Measurements from ENCODE around the gene USP15.

The USP15 gene

DNA sequence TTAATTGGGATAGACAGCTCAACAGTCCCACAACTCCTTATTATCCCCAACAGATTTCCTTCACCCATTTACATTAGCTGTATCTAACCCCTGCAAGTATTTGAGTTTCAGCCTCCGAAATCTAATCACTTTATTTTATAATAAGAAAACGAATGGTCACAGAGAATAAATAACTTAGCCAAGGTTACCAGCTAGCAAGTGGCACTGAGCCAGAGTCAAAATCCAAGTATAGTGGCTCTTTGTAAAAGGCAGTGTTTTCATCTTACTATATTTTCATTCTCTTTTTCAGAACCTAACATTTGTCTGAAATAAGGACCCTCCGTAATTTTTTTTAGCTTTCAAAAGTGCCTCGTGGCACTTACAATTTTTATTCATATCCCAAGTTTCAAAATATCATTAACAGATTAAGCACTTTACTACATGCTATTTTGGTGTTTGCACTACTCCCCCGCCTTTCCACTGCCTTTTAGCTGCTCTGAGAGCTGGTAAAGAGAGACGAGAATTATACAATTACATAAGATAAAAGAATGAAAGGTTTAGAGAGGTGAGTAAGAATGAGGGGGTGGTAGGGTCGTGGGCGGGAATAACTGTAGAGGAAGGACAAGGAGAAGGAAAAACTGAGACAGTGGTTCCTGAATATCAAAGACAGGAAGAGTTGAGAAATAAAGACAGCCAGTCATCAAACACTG, 3.7 kb upstream of the USP15 start:
- no peaks in the 10 kb centered on the region for H3K27me3 ChIP-seq (ENCODE audit: control insufficient read depth in 5 of 5, insufficient read depth in 4 of 5, low read length in 5 of 5)
- H3K9me3 ChIP-seq (ENCODE audit: control insufficient read depth in 5 of 5, low read length in 5 of 5) = no peaks in the 10 kb centered on the region
- no peak overlapping the region for H3K27ac ChIP-seq (ENCODE audit: low read depth, low read length)
- no peak overlapping the region for H3K4me3 ChIP-seq (ENCODE audit: low read depth in 1 of 5, low read length in 5 of 5)
- H3K4me1 ChIP-seq (ENCODE audit: control insufficient read depth in 5 of 5, insufficient read depth in 5 of 5, low read length in 5 of 5) = peaks cover 0 to 28% (median 17%) of the 10 kb centered on the region in 5 donors
- H3K36me3 ChIP-seq (ENCODE audit: control insufficient read depth in 5 of 5, insufficient read depth in 5 of 5, low read length in 5 of 5) = no peaks in the 10 kb centered on the region
- no peak overlapping the region for H3K9ac ChIP-seq (ENCODE audit: low read length in 5 of 5)

DNA sequence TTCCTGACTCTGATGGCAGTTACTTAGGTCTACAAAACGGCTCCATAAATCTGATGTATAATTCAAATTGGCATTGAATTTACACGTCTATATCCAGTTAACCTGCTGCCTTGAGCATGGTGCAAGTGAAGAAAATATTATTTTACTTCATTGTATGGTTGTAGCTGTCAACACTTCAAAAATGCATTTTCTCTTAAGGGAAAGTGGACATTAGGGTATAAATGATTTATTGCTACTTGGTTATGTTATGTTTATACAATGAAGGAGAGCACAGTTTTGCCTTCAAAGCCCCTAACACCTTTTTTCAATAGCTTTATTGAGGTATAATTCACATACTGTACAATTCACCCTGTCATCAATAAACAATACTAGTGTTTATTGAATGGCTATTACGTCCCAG, 2.0 kb upstream of the USP15 start:
- H3K27ac ChIP-seq (ENCODE audit: low read depth, low read length) = no peak overlapping the region
- peaks cover 0 to 42% (median 30%) of the 10 kb centered on the region in 5 donors for H3K4me1 ChIP-seq (ENCODE audit: control insufficient read depth in 5 of 5, insufficient read depth in 5 of 5, low read length in 5 of 5)
- H3K4me3 ChIP-seq (ENCODE audit: low read depth in 1 of 5, low read length in 5 of 5) = no peak overlapping the region

DNA sequence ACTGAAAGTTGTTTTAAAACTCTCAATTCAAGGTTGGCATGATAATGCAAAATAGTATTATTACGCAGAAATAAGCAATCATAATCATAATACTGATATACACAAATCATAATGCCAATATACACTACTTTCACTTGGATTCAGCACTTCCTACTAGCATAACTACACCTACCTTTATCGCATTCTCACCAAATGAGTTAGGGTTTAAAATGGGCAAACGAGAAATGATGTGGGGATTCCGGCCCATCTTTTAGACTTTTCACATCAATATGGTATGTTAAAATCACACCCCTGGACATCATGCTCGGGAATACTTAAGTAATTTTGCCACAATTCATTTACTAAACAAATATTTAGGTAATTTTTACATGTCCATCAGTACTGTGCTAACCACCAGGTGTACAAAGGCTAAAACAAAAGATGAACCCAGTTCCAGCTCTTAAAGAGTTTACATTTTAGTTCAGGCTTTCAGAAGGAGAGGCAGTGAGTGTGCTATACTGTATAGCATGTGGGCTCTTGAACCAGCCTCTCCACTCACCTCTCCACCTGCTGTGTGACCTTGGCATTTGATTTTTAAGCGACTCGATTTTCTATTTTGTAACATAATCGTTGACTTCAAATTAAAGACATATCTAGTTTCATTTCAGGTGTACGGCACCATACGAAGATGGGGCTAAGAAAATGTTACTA, 1.1 kb upstream of the USP15 start:
- Histone ChIP-seq H3K4me1 (ENCODE audit: control insufficient read depth in 5 of 5, insufficient read depth in 5 of 5, low read length in 5 of 5) (peaks cover 0 to 46% (median 32%) of the 10 kb centered on the region in 5 donors), H3K36me3 (ENCODE audit: control insufficient read depth in 5 of 5, insufficient read depth in 5 of 5, low read length in 5 of 5) (no peaks in the 10 kb centered on the region)

More for the DNA sequence above, 2.0 kb upstream of the USP15 start:
- no peaks in the 10 kb centered on the region for H3K27me3 ChIP-seq (ENCODE audit: control insufficient read depth in 5 of 5, insufficient read depth in 4 of 5, low read length in 5 of 5)
- H3K9me3 ChIP-seq (ENCODE audit: control insufficient read depth in 5 of 5, low read length in 5 of 5) = no peaks in the 10 kb centered on the region
- H3K9ac ChIP-seq (ENCODE audit: low read length in 5 of 5) = no peak overlapping the region
- no peaks in the 10 kb centered on the region for H3K36me3 ChIP-seq (ENCODE audit: control insufficient read depth in 5 of 5, insufficient read depth in 5 of 5, low read length in 5 of 5)

DNA sequence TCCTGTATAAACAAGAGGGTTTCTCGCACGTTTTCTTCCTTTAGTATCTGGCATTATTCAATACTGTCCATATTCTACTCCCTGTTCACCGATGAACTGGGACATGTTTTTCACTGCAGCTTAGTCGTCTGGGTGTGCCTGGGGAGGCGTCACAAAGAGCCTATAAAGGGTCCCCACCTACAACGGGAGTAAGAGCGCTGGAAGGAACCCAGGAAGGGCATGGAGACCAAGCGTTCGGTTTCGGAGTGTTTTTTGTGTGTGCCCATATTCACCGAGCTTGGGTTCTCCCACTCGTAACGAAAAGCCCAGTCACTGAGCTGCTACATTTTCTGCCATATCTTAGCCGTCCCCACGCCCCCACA, 592 bp upstream of the USP15 start:
- H3K4me1 ChIP-seq (ENCODE audit: control insufficient read depth in 5 of 5, insufficient read depth in 5 of 5, low read length in 5 of 5) = peaks cover 0 to 47% (median 32%) of the 10 kb centered on the region in 5 donors
- no peaks in the 10 kb centered on the region for H3K27me3 ChIP-seq (ENCODE audit: control insufficient read depth in 5 of 5, insufficient read depth in 4 of 5, low read length in 5 of 5)
- no peaks in the 10 kb centered on the region for H3K36me3 ChIP-seq (ENCODE audit: control insufficient read depth in 5 of 5, insufficient read depth in 5 of 5, low read length in 5 of 5)
- peak overlapping the region; percentile 94 to 98 (median 97) for H3K4me3 ChIP-seq (ENCODE audit: low read depth in 1 of 5, low read length in 5 of 5)
- peak overlapping the region; percentile 97 for H3K27ac ChIP-seq (ENCODE audit: low read depth, low read length)
- no peaks in the 10 kb centered on the region for H3K9me3 ChIP-seq (ENCODE audit: control insufficient read depth in 5 of 5, low read length in 5 of 5)
- H3K9ac ChIP-seq (ENCODE audit: low read length in 5 of 5) = peak overlapping the region; percentile 82 to 98 (median 97)

More for the DNA sequence above, 1.1 kb upstream of the USP15 start:
- Histone ChIP-seq H3K9ac (ENCODE audit: low read length in 5 of 5) (peak overlapping the region; percentile 82 to 98 (median 97)), H3K9me3 (ENCODE audit: control insufficient read depth in 5 of 5, low read length in 5 of 5) (no peaks in the 10 kb centered on the region), H3K27ac (ENCODE audit: low read depth, low read length) (peak overlapping the region; percentile 97), H3K27me3 (ENCODE audit: control insufficient read depth in 5 of 5, insufficient read depth in 4 of 5, low read length in 5 of 5) (no peaks in the 10 kb centered on the region), H3K4me3 (ENCODE audit: low read depth in 1 of 5, low read length in 5 of 5) (peak overlapping the region; percentile 94 to 98 (median 97))

DNA sequence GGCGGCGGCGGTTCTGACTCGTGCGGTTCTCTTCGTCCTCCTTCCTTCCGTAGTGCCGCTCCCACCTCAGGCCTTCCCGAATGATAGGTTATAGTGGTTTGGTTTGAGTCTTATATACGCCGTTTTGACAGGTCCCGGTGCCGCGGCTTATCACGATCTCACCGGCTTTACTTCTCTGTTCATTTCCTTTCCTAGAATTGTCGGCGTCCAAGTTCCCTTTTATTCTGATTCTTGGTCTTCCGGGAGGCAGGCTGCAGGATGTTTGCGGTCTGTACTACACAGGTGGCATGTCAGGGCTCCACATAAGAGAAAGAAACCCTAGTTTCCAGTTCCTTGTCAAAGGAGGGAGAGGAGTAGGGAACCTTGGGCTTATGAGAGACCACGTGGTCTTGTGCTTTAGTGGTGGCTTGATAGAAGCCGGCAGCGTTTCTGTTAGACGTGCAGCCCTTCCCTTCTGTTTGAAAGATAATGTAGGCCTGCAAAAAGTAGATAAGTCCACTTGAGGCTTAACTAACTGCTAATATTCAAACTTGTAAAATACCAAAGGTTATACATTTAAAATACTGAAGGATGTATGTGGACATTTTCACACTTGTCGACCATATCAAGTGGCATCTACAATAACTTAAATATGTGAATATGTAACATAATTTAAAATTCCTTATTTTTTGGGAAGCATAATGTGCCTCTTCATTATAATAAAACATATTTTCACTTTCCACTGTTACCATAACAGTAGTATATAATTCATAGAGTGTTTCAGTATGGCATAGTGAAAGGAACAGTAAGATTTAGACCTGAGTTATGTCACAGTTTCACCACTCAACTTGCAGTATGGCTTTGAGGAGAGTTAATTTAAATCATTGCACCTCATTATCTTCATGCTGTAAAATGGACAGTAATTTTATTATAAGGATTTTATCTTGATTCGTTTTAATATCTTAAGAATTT, 804 bp downstream of the USP15 start:
- Histone ChIP-seq H3K27me3 (ENCODE audit: control insufficient read depth in 5 of 5, insufficient read depth in 4 of 5, low read length in 5 of 5) (no peaks in the 10 kb centered on the region), H3K27ac (ENCODE audit: low read depth, low read length) (peak overlapping the region; percentile 97), H3K36me3 (ENCODE audit: control insufficient read depth in 5 of 5, insufficient read depth in 5 of 5, low read length in 5 of 5) (no peaks in the 10 kb centered on the region), H3K9me3 (ENCODE audit: control insufficient read depth in 5 of 5, low read length in 5 of 5) (no peaks in the 10 kb centered on the region), H3K9ac (ENCODE audit: low read length in 5 of 5) (peak overlapping the region; percentile 82 to 98 (median 97)), H3K4me1 (ENCODE audit: control insufficient read depth in 5 of 5, insufficient read depth in 5 of 5, low read length in 5 of 5) (peaks cover 0 to 47% (median 36%) of the 10 kb centered on the region in 5 donors), H3K4me3 (ENCODE audit: low read depth in 1 of 5, low read length in 5 of 5) (peak overlapping the region; percentile 94 to 98 (median 97))

DNA sequence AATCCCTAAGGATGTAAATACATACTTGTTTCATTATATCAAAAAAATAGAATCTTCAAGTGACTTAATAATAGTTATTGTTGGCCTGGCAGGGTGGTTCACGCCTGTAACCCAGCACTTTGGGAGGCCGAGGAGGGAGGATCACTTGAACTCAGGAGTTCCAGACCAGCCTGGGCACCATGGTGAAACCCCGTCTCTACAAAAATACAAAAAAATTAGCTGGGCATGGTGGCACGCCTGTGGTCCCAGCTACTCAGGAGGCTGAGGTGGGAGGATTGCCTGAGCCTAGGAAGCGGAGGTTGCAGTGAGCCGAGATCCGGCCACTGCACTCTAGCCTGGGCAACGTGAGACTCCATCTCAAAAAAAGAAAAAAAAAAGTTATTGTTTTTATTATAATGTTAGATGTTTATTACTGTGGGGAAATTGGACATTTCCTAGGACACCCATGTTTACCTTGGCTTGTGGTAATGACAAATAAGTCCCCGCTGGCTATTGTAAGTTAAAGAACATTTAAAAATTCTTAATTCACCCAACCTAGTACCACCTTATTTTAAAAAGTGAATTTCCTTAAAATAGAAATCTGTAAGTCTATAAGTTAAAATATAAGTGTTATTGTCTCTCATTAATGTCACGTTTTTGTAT, 1.8 kb downstream of the USP15 start:
- no peaks in the 10 kb centered on the region for H3K36me3 ChIP-seq (ENCODE audit: control insufficient read depth in 5 of 5, insufficient read depth in 5 of 5, low read length in 5 of 5)
- H3K27me3 ChIP-seq (ENCODE audit: control insufficient read depth in 5 of 5, insufficient read depth in 4 of 5, low read length in 5 of 5) = no peaks in the 10 kb centered on the region
- peak overlapping the region in 2 of 5 donors; percentile 97 to 98 for H3K4me3 ChIP-seq (ENCODE audit: low read depth in 1 of 5, low read length in 5 of 5)
- H3K4me1 ChIP-seq (ENCODE audit: control insufficient read depth in 5 of 5, insufficient read depth in 5 of 5, low read length in 5 of 5) = peaks cover 0 to 41% (median 32%) of the 10 kb centered on the region in 5 donors
- H3K9me3 ChIP-seq (ENCODE audit: control insufficient read depth in 5 of 5, low read length in 5 of 5) = no peaks in the 10 kb centered on the region
- H3K9ac ChIP-seq (ENCODE audit: low read length in 5 of 5) = no peak overlapping the region
- no peak overlapping the region for H3K27ac ChIP-seq (ENCODE audit: low read depth, low read length)

DNA sequence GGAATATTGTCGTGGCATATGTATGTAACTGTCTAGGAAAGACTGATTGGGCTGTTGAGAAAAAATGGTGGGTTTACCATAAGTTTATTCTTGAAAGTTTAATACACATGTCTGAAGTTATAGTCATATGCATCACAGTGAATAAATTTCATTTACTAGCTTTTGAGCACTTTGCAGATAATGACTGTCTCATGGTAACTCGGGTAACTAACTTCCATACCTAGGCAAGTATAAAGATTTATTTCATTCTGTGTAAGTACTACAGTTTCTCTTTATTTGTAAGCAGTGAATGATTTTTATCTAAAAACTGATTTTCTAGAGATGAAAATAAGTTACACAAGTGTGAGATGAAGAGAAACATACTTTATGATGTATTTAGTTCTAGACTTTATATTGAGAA, 3.0 kb downstream of the USP15 start:
- Histone ChIP-seq H3K9ac (ENCODE audit: low read length in 5 of 5) (no peak overlapping the region), H3K27ac (ENCODE audit: low read depth, low read length) (no peak overlapping the region), H3K27me3 (ENCODE audit: control insufficient read depth in 5 of 5, insufficient read depth in 4 of 5, low read length in 5 of 5) (no peaks in the 10 kb centered on the region), H3K4me1 (ENCODE audit: control insufficient read depth in 5 of 5, insufficient read depth in 5 of 5, low read length in 5 of 5) (peaks cover 0 to 43% (median 34%) of the 10 kb centered on the region in 5 donors), H3K9me3 (ENCODE audit: control insufficient read depth in 5 of 5, low read length in 5 of 5) (no peaks in the 10 kb centered on the region), H3K4me3 (ENCODE audit: low read depth in 1 of 5, low read length in 5 of 5) (no peak overlapping the region), H3K36me3 (ENCODE audit: control insufficient read depth in 5 of 5, insufficient read depth in 5 of 5, low read length in 5 of 5) (no peaks in the 10 kb centered on the region)

DNA sequence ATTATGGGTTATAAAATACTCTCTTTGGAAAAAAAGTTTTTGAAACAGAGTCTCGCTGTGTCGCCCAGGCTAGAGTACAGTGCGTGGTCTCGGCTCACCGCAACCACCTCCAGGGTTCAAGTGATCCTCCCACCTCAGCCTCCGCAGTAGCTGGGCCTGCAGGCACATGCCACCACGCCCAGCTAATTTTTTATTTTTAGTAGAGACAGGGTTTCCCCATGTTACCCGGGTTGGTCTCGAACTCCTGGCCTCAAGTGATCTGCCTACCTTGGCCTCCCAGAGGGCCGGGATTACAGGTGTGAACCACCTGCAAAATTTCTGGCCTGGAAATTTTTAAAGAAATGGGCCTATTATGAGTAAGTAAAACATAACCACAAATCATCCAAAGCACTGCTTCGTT, 3.8 kb downstream of the USP15 start:
- H3K4me1 ChIP-seq (ENCODE audit: control insufficient read depth in 5 of 5, insufficient read depth in 5 of 5, low read length in 5 of 5) = peaks cover 0 to 43% (median 37%) of the 10 kb centered on the region in 5 donors
- no peaks in the 10 kb centered on the region for H3K9me3 ChIP-seq (ENCODE audit: control insufficient read depth in 5 of 5, low read length in 5 of 5)
- H3K9ac ChIP-seq (ENCODE audit: low read length in 5 of 5) = no peak overlapping the region
- H3K27me3 ChIP-seq (ENCODE audit: control insufficient read depth in 5 of 5, insufficient read depth in 4 of 5, low read length in 5 of 5) = no peaks in the 10 kb centered on the region
- H3K36me3 ChIP-seq (ENCODE audit: control insufficient read depth in 5 of 5, insufficient read depth in 5 of 5, low read length in 5 of 5) = no peaks in the 10 kb centered on the region
- H3K27ac ChIP-seq (ENCODE audit: low read depth, low read length) = no peak overlapping the region
- H3K4me3 ChIP-seq (ENCODE audit: low read depth in 1 of 5, low read length in 5 of 5) = no peak overlapping the region

DNA sequence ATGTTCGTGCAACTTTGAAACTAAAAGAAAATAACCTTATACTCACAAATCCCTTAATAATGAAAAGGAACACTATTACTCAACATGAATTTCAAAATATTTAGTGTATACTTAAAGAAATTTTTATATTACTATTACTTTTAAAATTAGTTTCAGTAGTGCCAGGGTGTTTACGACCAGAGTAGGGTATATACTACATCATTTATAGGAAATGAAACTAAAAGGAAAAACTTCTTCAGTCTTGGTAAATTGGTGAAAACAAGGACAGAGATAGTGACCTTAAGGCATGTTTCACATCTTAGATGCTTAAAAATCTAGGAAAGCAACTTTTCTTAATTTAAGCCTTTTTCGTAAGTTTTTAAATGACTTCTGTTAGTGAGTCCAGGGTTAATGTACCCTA, 4.5 kb downstream of the USP15 start:
- Histone ChIP-seq H3K4me3 (ENCODE audit: low read depth in 1 of 5, low read length in 5 of 5) (no peak overlapping the region), H3K36me3 (ENCODE audit: control insufficient read depth in 5 of 5, insufficient read depth in 5 of 5, low read length in 5 of 5) (no peaks in the 10 kb centered on the region), H3K9me3 (ENCODE audit: control insufficient read depth in 5 of 5, low read length in 5 of 5) (no peaks in the 10 kb centered on the region), H3K9ac (ENCODE audit: low read length in 5 of 5) (no peak overlapping the region), H3K27ac (ENCODE audit: low read depth, low read length) (no peak overlapping the region), H3K4me1 (ENCODE audit: control insufficient read depth in 5 of 5, insufficient read depth in 5 of 5, low read length in 5 of 5) (peaks cover 0 to 39% (median 31%) of the 10 kb centered on the region in 5 donors), H3K27me3 (ENCODE audit: control insufficient read depth in 5 of 5, insufficient read depth in 4 of 5, low read length in 5 of 5) (no peaks in the 10 kb centered on the region)

Data from subcutaneous abdominal adipose tissue (tissue), 5 donors.